GM12878 (cell line): ENCODE results near the gene TSEN34. TPM values are rescaled to one million over a fixed set of nuclear protein-coding genes. Genes with fewer than 3 reads are reported as not detected.
A peak's percentile ranks its signal among the peaks of the same experiment; 100 is the strongest.

Experiments
- ATF7 ChIP-seq: fragments of 450-650 bp; IDR thresholded peaks from 2 replicates; pipeline ENCODE4 v1.6.1; 2016; ENCODE audit warnings: low read depth, mild to moderate bottlenecking
- BCLAF1 ChIP-seq: fragments of 450-650 bp; IDR thresholded peaks from 2 replicates; pipeline ENCODE4 v1.6.1; 2017; ENCODE audit warnings: antibody characterized with exemption, mild to moderate bottlenecking, moderate library complexity
- CEBPB ChIP-seq, 2 experiments: fragments of 150-350 bp in 1 of 2; IDR thresholded peaks; 2 replicates each; pipeline ENCODE4 v1.6.1; 2012 to 2014; ENCODE audit warnings: low read depth in 2 of 2, low read length in 2 of 2, borderline replicate concordance in 1 of 2, inconsistent platforms in 1 of 2
- CEBPZ ChIP-seq: fragments of 150-350 bp; IDR thresholded peaks from 2 replicates; pipeline ENCODE4 v1.6.1; 2016; ENCODE audit warnings: low read depth, low read length
- CHD1 ChIP-seq: IDR thresholded peaks from 2 replicates; pipeline ENCODE4 v1.6.1; 2012; ENCODE audit warnings: low read depth, low read length, improper control_type of control experiment
- CREB1 ChIP-seq: IDR thresholded peaks from 2 replicates; pipeline ENCODE4 v1.6.1; 2012; ENCODE audit warnings: low read depth, mild to moderate bottlenecking, inconsistent platforms
- CREM ChIP-seq: IDR thresholded peaks from 2 replicates; pipeline ENCODE4 v1.6.1; 2014; ENCODE audit warnings: antibody characterized with exemption, low read depth
- ESRRA ChIP-seq: IDR thresholded peaks from 2 replicates; pipeline ENCODE4 v1.6.1; 2012; ENCODE audit warnings: mild to moderate bottlenecking, low read length, improper control_type of control experiment
- EZH2 ChIP-seq: IDR thresholded peaks from 2 replicates; pipeline ENCODE4 v1.6.1; 2012; ENCODE audit warnings: low read depth, mild to moderate bottlenecking, control low read depth, inconsistent platforms, low read length, borderline replicate concordance; ENCODE audit not compliant: control insufficient read depth
- GABPA ChIP-seq: IDR thresholded peaks from 2 replicates; pipeline ENCODE4 v1.6.1; 2014; ENCODE audit warnings: antibody characterized with exemption, low read depth, mild to moderate bottlenecking, inconsistent platforms
- IRF5 ChIP-seq: fragments of 450-650 bp; IDR thresholded peaks from 2 replicates; pipeline ENCODE4 v1.6.1; 2017; ENCODE audit warnings: borderline replicate concordance
- TBL1XR1 ChIP-seq: IDR thresholded peaks from 2 replicates; pipeline ENCODE4 v1.6.1; 2012; ENCODE audit warnings: low read depth, low read length, improper control_type of control experiment
- TCF3 ChIP-seq: IDR thresholded peaks from 2 replicates; pipeline ENCODE4 v1.6.1; 2012; ENCODE audit warnings: low read depth, mild to moderate bottlenecking, low read length, borderline replicate concordance; ENCODE audit not compliant: insufficient read depth
- ZNF384 ChIP-seq: IDR thresholded peaks from 2 replicates; pipeline ENCODE4 v1.6.1; 2012; ENCODE audit warnings: low read depth, mild to moderate bottlenecking, low read length, improper control_type of control experiment, borderline replicate concordance
- polyA plus RNA-seq, 11 experiments: library from polyadenylated mRNA; depleted of rRNA in 4 of 11; unstranded in 6 of 11; stranded (reverse) in 5 of 11; fragments of >200 nt; fragmentation: Nextera tagmentation in 4 of 11; fragmentation: Illumina TruSeq in 1 of 11; extraction: Ambion mirVana in 4 of 11; extraction: Trizol in 1 of 11; gene quantifications; 1 replicate in 1 of 11; 2 replicates in 10 of 11; pipeline versions ENCODE4 v1.2.1 to v1.2.3, GENCODE V29; 2011 to 2016; ENCODE audit warnings: inconsistent platforms in 2 of 11, missing spikeins in 2 of 11, low read depth in 1 of 11
- total RNA-seq, 4 experiments: library from RNA; depleted of rRNA in 3 of 4; stranded (reverse); fragments of >200 nt in 3 of 4; fragmentation: Illumina TruSeq in 1 of 4; extraction: Trizol in 1 of 4; gene quantifications; 2 replicates each; pipeline versions ENCODE4 v1.2.1 to v1.2.3, GENCODE V29; 2013 to 2021
- TF ChIP-seq, protein P1 (sequence below): IDR thresholded peaks from 2 replicates; pipeline ENCODE4 v1.6.1; 2012; ENCODE audit warnings: improper control_type of control experiment, low read depth, low read length; ENCODE audit not compliant: insufficient replicate concordance

The TSEN34 gene
- total and polyA plus RNA-seq, 10 of the 15 experiments (the other 5 are each of a cell fraction or from before 2014, with no cell fraction given) = 1.0 to 35.9 (median 16.8) TPM

DNA sequence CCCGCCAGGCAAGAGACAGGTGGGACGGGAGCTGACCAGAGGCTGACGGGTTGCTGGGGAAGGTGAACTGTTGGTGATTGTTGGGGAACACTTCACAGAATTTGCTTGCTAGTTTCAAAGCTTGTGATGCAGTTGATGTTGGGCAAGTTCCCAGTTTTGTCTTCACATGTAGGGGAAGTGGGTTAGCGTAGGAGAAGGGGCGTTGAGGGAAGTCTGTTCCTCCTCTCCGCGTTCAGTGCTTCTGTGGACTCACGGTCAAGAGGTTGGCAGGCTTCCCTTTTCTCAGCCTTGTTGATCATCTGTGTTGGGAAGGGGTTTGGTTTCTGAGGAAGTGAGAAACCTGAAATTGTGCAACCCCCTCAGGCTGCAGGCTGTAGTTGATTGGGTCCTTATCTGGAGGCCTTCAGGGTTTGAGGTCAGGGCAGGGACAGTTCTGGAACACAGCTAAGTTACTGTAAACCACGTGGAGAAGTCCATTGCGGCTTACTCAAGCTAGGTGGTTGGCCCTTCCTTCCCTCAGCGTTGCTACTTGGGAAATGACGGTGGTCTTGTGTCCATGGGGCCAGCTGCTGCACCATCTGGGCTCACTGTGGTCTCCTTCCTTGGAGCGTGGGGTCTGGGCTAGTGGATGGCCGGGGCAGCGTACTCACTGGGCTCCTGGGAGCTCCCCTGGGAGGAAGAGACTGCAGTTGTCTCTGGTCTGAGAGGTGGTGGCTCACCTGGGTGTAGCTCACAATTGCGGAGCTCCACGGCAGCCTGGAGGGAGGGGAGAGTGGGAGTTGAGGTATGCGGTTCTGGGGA lies 17.1 kb downstream of the TSEN34 start (continued):
- peak; percentile 4; the same call in 1 of the 2 replicates for TF ChIP-seq BCLAF1
- TF ChIP-seq CEBPZ = no peak; the same call in 1 of the 2 replicates
- TF ChIP-seq ATF7 = peak; percentile 50; the same call in 1 of the 2 replicates
- peak; percentile 60; the same call in 1 of the 2 replicates for TF ChIP-seq CREM
- peak; percentile 33; the same call in 1 of the 2 replicates for TF ChIP-seq CREB1
- peak in 1 of 2 experiments; percentile 82; a peak in 2 of 4 replicates for TF ChIP-seq CEBPB (IDR thresholded peaks at IDR 0.05; ENCODE audit: borderline replicate concordance in 1 of 2, low read depth in 2 of 2, low read length in 2 of 2)
- TF ChIP-seq CHD1 = no peak
- no peak for TF ChIP-seq ESRRA
- no peak for TF ChIP-seq IRF5
- no peak for TF ChIP-seq ZNF384
- no peak for TF ChIP-seq GABPA
- TF ChIP-seq EZH2 = no peak
- TF ChIP-seq TCF3 = 0 out of 2 replicates have a peak, but pooled peaks have one; percentile 6
- peak; percentile 42 for TF ChIP-seq TBL1XR1
- TF ChIP-seq, protein P1, sequence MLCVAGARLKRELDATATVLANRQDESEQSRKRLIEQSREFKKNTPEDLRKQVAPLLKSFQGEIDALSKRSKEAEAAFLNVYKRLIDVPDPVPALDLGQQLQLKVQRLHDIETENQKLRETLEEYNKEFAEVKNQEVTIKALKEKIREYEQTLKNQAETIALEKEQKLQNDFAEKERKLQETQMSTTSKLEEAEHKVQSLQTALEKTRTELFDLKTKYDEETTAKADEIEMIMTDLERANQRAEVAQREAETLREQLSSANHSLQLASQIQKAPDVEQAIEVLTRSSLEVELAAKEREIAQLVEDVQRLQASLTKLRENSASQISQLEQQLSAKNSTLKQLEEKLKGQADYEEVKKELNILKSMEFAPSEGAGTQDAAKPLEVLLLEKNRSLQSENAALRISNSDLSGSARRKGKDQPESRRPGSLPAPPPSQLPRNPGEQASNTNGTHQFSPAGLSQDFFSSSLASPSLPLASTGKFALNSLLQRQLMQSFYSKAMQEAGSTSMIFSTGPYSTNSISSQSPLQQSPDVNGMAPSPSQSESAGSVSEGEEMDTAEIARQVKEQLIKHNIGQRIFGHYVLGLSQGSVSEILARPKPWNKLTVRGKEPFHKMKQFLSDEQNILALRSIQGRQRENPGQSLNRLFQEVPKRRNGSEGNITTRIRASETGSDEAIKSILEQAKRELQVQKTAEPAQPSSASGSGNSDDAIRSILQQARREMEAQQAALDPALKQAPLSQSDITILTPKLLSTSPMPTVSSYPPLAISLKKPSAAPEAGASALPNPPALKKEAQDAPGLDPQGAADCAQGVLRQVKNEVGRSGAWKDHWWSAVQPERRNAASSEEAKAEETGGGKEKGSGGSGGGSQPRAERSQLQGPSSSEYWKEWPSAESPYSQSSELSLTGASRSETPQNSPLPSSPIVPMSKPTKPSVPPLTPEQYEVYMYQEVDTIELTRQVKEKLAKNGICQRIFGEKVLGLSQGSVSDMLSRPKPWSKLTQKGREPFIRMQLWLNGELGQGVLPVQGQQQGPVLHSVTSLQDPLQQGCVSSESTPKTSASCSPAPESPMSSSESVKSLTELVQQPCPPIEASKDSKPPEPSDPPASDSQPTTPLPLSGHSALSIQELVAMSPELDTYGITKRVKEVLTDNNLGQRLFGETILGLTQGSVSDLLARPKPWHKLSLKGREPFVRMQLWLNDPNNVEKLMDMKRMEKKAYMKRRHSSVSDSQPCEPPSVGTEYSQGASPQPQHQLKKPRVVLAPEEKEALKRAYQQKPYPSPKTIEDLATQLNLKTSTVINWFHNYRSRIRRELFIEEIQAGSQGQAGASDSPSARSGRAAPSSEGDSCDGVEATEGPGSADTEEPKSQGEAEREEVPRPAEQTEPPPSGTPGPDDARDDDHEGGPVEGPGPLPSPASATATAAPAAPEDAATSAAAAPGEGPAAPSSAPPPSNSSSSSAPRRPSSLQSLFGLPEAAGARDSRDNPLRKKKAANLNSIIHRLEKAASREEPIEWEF = no peak
